Neural cell (in vitro differentiated cells): ENCODE data around the gene NETO1. TPM values are rescaled to one million over a fixed set of nuclear protein-coding genes. Genes with fewer than 3 reads are reported as not detected.

Source experiments
- H2AFZ ChIP-seq: fragments of 200-600, 300-800 bp; sonication (generic), shearing (Covaris generic); 2 replicates; pipeline ENCODE4 v1.6.0; 2014; ENCODE audit warnings: low read depth, mild to moderate bottlenecking, antibody characterized with exemption, low read length, moderate library complexity
- H3F3A ChIP-seq: fragments of 200-600 bp; shearing (Covaris generic); 2 replicates; pipeline ENCODE4 v1.6.1; 2016; ENCODE audit warnings: mild to moderate bottlenecking, moderate library complexity, mixed read lengths, antibody characterized with exemption, low read length; ENCODE audit not compliant: insufficient read depth, poor library complexity, severe bottlenecking
- H3K27ac ChIP-seq: fragments of 200-600, 300-800 bp; sonication (generic), shearing (Covaris generic); 2 replicates; pipeline ENCODE4 v1.5.1; 2014; ENCODE audit warnings: mild to moderate bottlenecking, low read length, moderate library complexity
- H3K27me3 ChIP-seq: fragments of 300-800, 200-600 bp; sonication (generic), shearing (Covaris generic); 2 replicates; pipeline ENCODE4 v1.6.0; 2014; ENCODE audit warnings: mild to moderate bottlenecking, low read depth, low read length, moderate library complexity; ENCODE audit not compliant: insufficient read depth
- H3K36me3 ChIP-seq: fragments of 300-800, 200-600 bp; sonication (generic), shearing (Covaris generic); 2 replicates; pipeline ENCODE4 v1.5.1; 2014; ENCODE audit warnings: mild to moderate bottlenecking, antibody characterized with exemption, low read length, moderate library complexity; ENCODE audit not compliant: insufficient read depth
- H3K4me2 ChIP-seq: fragments of 300-800, 200-600 bp; sonication (generic), shearing (Covaris generic); 2 replicates; pipeline ENCODE4 v1.6.0; 2014; ENCODE audit warnings: mild to moderate bottlenecking, low read length
- H3K4me3 ChIP-seq: fragments of 300-800, 200-600 bp; sonication (generic), shearing (Covaris generic); 2 replicates; pipeline ENCODE4 v1.5.1; 2014; ENCODE audit warnings: mild to moderate bottlenecking, low read length, moderate library complexity
- H3K79me2 ChIP-seq: fragments of 200-600 bp; shearing (Covaris generic); replicated peaks from 2 replicates; pipeline ENCODE4 v1.6.0; 2014; ENCODE audit warnings: mild to moderate bottlenecking, low read length, moderate library complexity; ENCODE audit not compliant: insufficient read depth
- H3K9ac ChIP-seq: fragments of 300-800, 200-600 bp; sonication (generic), shearing (Covaris generic); 2 replicates; pipeline ENCODE4 v1.6.1; 2016; ENCODE audit warnings: mild to moderate bottlenecking, low read length, mixed read lengths
- H3K9me2 ChIP-seq: fragments of 200-600 bp; shearing (Covaris generic); 2 replicates; pipeline ENCODE4 v1.6.1; 2016; ENCODE audit warnings: mild to moderate bottlenecking, low read length, mixed read lengths; ENCODE audit not compliant: insufficient read depth
- H3K9me3 ChIP-seq: fragments of 200-600, 300-800 bp; sonication (generic), shearing (Covaris generic); 2 replicates; pipeline ENCODE4 v1.6.1; 2016; ENCODE audit warnings: mild to moderate bottlenecking, mixed run types, low read length, moderate library complexity, mixed read lengths
- H4K20me1 ChIP-seq: fragments of 200-600 bp; shearing (Covaris generic); 2 replicates; pipeline ENCODE4 v1.6.1; 2016; ENCODE audit warnings: mild to moderate bottlenecking, mixed run types; ENCODE audit not compliant: insufficient read depth
- EP300 ChIP-seq: fragments of 450-650 bp; conservative IDR thresholded peaks from 2 replicates; pipeline ENCODE4 v1.6.1; 2014; ENCODE audit warnings: antibody characterized with exemption, mild to moderate bottlenecking, moderate library complexity; ENCODE audit not compliant: poor library complexity, severe bottlenecking
- EZH2 ChIP-seq: fragments of 200-600, 300-800 bp; shearing (Covaris generic), sonication (generic); IDR thresholded peaks from 2 replicates; pipeline ENCODE4 v1.6.1; 2014; ENCODE audit warnings: antibody characterized with exemption, low read length, borderline replicate concordance, mild to moderate bottlenecking; ENCODE audit not compliant: insufficient read depth, poor library complexity, severe bottlenecking
- MXI1 ChIP-seq: fragments of 450-650 bp; conservative IDR thresholded peaks from 2 replicates; pipeline ENCODE4 v1.6.1; 2014; ENCODE audit warnings: antibody characterized with exemption, mild to moderate bottlenecking; ENCODE audit not compliant: poor library complexity, severe bottlenecking
- POLR2AphosphoS5 ChIP-seq: IDR thresholded peaks from 2 replicates; pipeline ENCODE4 v1.6.1; 2012
- RAD21 ChIP-seq: fragments of 450-650 bp; conservative IDR thresholded peaks from 2 replicates; pipeline ENCODE4 v1.6.1; 2014; ENCODE audit warnings: antibody characterized with exemption, mild to moderate bottlenecking, moderate library complexity
- SMC3 ChIP-seq: fragments of 450-650 bp; conservative IDR thresholded peaks from 2 replicates; pipeline ENCODE4 v1.6.1; 2014; ENCODE audit warnings: antibody characterized with exemption, mild to moderate bottlenecking, moderate library complexity; ENCODE audit not compliant: poor library complexity
- TAF1 ChIP-seq: IDR thresholded peaks from 2 replicates; pipeline ENCODE4 v1.6.1; 2012; ENCODE audit warnings: low read depth
- polyA plus RNA-seq: library from polyadenylated mRNA; depleted of rRNA; stranded (reverse); fragments of >200 nt; gene quantifications from 2 replicates; pipeline ENCODE4 v1.2.3, GENCODE V29; 2014
- TF ChIP-seq, protein P1 (sequence below): fragments of 450-650 bp; IDR thresholded peaks from 2 replicates; pipeline ENCODE4 v1.5.1; 2014; ENCODE audit warnings: antibody characterized with exemption, mild to moderate bottlenecking, moderate library complexity; ENCODE audit not compliant: poor library complexity, severe bottlenecking
- TF ChIP-seq, protein P2 (sequence below): IDR thresholded peaks from 2 replicates; pipeline ENCODE4 v1.6.1; 2012; ENCODE audit warnings: borderline replicate concordance

Gene NETO1
- polyA plus RNA-seq, 1 donor from 2014 or later = 0.45 TPM

DNA sequence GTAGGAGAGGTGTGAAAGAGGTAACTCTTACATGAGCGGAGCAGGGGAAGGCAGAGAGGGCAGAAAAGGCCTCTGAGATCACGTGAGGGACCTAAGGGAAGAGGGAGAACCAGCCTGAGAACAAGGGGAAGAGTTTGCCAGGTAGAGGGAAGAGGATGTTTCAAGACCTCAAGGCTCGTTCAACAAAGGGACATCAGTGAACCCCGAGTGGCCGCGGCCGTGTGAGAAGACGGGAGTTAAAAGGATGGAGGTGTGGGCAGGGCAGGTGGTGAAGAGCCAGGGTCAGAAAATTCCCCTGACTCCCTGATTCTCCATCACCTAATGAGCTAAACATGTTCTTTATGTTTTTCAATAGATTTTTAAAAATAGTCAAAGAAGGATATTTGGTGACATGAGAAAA is 44.4 kb downstream of the NETO1 start:
- H3K27ac ChIP-seq = no peak overlapping the region
- no peaks in the 10 kb centered on the region for H3K9me3 ChIP-seq
- no peak overlapping the region for H3K9ac ChIP-seq
- no peaks in the 10 kb centered on the region for H3F3A ChIP-seq
- H3K27me3 ChIP-seq = no peaks in the 10 kb centered on the region
- H3K4me3 ChIP-seq = no peak overlapping the region
- no peaks in the 10 kb centered on the region for H4K20me1 ChIP-seq
- TF ChIP-seq TAF1 (no peak), EP300 (no peak), SMC3 (no peak), RAD21 (no peak), POLR2AphosphoS5 (no peak), MXI1 (no peak), EZH2 (no peak)
- TF ChIP-seq, protein P1, sequence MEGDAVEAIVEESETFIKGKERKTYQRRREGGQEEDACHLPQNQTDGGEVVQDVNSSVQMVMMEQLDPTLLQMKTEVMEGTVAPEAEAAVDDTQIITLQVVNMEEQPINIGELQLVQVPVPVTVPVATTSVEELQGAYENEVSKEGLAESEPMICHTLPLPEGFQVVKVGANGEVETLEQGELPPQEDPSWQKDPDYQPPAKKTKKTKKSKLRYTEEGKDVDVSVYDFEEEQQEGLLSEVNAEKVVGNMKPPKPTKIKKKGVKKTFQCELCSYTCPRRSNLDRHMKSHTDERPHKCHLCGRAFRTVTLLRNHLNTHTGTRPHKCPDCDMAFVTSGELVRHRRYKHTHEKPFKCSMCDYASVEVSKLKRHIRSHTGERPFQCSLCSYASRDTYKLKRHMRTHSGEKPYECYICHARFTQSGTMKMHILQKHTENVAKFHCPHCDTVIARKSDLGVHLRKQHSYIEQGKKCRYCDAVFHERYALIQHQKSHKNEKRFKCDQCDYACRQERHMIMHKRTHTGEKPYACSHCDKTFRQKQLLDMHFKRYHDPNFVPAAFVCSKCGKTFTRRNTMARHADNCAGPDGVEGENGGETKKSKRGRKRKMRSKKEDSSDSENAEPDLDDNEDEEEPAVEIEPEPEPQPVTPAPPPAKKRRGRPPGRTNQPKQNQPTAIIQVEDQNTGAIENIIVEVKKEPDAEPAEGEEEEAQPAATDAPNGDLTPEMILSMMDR = no peak
- TF ChIP-seq, protein P2, sequence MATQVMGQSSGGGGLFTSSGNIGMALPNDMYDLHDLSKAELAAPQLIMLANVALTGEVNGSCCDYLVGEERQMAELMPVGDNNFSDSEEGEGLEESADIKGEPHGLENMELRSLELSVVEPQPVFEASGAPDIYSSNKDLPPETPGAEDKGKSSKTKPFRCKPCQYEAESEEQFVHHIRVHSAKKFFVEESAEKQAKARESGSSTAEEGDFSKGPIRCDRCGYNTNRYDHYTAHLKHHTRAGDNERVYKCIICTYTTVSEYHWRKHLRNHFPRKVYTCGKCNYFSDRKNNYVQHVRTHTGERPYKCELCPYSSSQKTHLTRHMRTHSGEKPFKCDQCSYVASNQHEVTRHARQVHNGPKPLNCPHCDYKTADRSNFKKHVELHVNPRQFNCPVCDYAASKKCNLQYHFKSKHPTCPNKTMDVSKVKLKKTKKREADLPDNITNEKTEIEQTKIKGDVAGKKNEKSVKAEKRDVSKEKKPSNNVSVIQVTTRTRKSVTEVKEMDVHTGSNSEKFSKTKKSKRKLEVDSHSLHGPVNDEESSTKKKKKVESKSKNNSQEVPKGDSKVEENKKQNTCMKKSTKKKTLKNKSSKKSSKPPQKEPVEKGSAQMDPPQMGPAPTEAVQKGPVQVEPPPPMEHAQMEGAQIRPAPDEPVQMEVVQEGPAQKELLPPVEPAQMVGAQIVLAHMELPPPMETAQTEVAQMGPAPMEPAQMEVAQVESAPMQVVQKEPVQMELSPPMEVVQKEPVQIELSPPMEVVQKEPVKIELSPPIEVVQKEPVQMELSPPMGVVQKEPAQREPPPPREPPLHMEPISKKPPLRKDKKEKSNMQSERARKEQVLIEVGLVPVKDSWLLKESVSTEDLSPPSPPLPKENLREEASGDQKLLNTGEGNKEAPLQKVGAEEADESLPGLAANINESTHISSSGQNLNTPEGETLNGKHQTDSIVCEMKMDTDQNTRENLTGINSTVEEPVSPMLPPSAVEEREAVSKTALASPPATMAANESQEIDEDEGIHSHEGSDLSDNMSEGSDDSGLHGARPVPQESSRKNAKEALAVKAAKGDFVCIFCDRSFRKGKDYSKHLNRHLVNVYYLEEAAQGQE = no peak
- H3K79me2 ChIP-seq = no peaks in the 10 kb centered on the region
- no peaks in the 10 kb centered on the region for H3K9me2 ChIP-seq
- no peak overlapping the region for H2AFZ ChIP-seq
- H3K4me2 ChIP-seq = no peak overlapping the region
- H3K36me3 ChIP-seq = no peaks in the 10 kb centered on the region

DNA sequence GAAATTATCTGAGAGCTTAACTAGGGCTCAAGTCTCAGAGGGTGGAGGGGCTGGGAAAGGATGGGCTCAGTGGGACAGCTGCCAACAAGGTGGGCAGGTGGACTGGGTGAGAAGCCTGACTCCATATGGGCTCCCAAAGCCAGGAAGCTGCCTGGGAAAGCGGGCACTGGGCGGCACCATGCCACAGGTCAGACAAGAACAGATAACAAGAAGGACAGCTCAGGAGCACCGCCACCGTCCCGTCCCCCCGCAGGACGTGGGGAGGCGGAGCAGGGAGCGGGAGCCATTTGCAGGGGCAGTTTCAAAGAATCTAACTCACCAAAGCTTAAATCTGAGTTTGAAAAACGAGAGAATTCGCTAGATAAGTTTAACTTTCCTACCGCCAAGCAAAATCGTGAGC is 45.6 kb downstream of the NETO1 start:
- Histone ChIP-seq H2AFZ (no peak overlapping the region), H3K9me3 (no peaks in the 10 kb centered on the region), H3F3A (no peaks in the 10 kb centered on the region), H3K27ac (no peak overlapping the region), H3K27me3 (no peaks in the 10 kb centered on the region), H3K9me2 (no peaks in the 10 kb centered on the region), H3K4me2 (no peak overlapping the region), H3K4me3 (no peak overlapping the region), H3K9ac (no peak overlapping the region), H4K20me1 (no peaks in the 10 kb centered on the region), H3K36me3 (no peaks in the 10 kb centered on the region), H3K79me2 (no peaks in the 10 kb centered on the region)
- TF ChIP-seq MXI1 = no peak
- TF ChIP-seq SMC3 = no peak
- TF ChIP-seq RAD21 = no peak
- TF ChIP-seq, protein P2 = no peak
- no peak for TF ChIP-seq TAF1
